ENCODE results near the gene ANXA5. TPM values are rescaled to one million over a fixed set of nuclear protein-coding genes. Genes with fewer than 3 reads are reported as not detected.

Gene ANXA5
- total RNA-seq, 2 donors from 2014 or later, result 243 to 278 TPM

DNA sequence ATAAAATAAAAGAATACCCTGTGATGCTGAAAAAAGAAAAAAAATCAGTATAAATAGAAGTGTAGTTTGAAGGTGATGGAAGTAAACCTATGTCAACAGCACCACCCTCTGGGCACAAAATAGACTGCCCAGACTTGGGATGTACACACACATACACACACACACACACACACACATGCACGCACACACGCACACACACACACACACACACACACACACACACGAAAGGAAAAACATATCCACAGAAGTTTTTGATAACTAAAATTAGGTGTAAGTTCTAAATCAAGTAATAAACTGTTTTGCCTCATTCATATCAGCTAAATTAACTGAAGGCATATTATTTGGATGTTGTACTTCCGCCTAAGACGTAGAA lies 40.5 kb downstream of the ANXA5 start:
- intact Hi-C loops (cut with DNase I), result loop anchor here (5.0 to 10.0 kb wide), 3 partner anchors 194 to 284 kb away; no protein-coding TSS in a partner anchor
- peak; percentile 76 to 87 for ATAC-seq
- DNase-seq, result peak; percentile 58

DNA sequence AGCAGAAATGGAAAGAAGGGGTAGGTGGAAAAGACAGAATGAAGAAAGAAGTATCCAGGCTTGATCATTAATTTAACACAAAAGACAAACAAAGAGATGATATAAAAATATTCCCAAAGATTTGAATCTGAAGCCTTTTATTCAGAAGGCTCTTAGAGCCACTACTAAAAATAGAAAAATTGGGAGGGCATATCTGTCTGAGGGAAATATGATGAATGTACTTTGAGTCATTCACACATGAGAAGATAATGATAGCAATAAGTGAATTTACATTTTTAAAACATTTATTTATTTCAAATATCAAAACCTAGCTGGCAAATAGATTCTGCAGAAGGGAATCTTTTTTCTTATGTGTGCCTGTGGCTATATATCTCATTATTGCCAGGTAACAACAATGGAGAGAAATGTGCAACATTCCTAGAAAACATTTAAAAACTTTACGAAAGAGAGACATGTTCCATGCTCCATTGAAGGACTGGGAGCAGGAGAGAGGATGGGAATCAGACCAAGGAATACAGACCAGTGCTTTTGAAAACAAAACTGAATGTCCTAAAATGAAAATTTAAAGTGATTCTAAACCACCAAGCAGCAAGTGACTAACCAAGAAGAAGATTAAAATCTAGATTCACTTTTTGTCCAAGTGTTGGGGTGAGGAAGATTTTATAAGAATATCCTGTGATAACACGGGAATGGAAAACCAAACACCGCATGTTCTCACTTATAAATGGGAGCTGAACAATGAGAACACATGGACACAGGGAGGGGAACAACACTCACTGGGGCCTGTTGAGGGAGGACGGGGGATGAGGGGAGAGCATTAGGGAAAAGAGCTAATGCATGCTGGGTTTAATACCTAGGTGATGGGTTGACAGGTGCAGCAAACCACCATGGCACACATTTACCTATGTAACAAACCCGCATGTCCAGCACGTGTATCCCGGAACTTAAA lies 41.2 kb downstream of the ANXA5 start:
- ATAC-seq (peak in 1 of 2 donors; percentile 65), DNase-seq (no peak)
- intact Hi-C loops (cut with DNase I), result loop anchor here (5.0 to 10.0 kb wide), 3 partner anchors 193 to 283 kb away; no protein-coding TSS in a partner anchor

GRCh38 chr4:121654738-121655137 lies 42.0 kb downstream of the ANXA5 start:
- ATAC-seq, result no peak
- no peak for DNase-seq
- intact Hi-C loops (cut with DNase I), result loop anchor here (5.0 to 10.0 kb wide), 4 partner anchors 172 to 282 kb away; no protein-coding TSS in a partner anchor

GRCh38 chr4:121653986-121654385 lies 42.8 kb downstream of the ANXA5 start:
- no peak for ATAC-seq
- no peak for DNase-seq
- intact Hi-C loops (cut with DNase I), result loop anchor here (5.0 to 10.0 kb wide), 2 partner anchors 172 to 279 kb away; no protein-coding TSS in a partner anchor

- intact Hi-C loops (cut with DNase I), result loop anchor here (5.0 to 10.0 kb wide), 2 partner anchors 171 to 278 kb away; no protein-coding TSS in a partner anchor
- no peak for DNase-seq
- ATAC-seq, result no peak
Observed at GRCh38 chr4:121653214-121653613, 43.6 kb downstream of the ANXA5 start.

DNA sequence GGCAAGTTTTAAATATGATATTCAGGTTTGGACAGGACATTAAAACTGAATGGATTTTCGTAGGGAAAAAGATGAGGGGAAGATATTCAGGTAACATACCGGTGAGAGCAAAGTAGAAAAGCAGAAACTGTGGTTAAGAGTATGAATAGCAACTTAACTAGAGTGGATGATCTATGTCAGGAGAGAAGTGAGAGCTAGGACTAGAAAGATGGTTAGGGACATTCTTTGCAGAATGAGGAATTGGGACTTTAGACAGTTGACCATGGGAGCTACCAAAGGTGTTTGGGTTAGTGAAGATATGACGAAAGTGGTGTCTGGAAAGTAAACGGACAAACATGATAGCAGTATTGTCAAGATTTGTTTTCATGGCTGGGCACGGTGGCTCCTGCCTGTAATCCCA lies 45.2 kb downstream of the ANXA5 start:
- DNase-seq (no peak), ATAC-seq (no peak)
- intact Hi-C loops (cut with DNase I), result loop anchor here (5.0 to 10.0 kb wide), 2 partner anchors 169 to 277 kb away; no protein-coding TSS in a partner anchor

GRCh38 chr4:121650741-121651140 lies 46.0 kb downstream of the ANXA5 start:
- ATAC-seq, result no peak
- intact Hi-C loops (cut with DNase I), result loop anchor here (5.0 to 10.0 kb wide), 2 partner anchors 168 to 276 kb away; no protein-coding TSS in a partner anchor
- DNase-seq, result no peak

DNA sequence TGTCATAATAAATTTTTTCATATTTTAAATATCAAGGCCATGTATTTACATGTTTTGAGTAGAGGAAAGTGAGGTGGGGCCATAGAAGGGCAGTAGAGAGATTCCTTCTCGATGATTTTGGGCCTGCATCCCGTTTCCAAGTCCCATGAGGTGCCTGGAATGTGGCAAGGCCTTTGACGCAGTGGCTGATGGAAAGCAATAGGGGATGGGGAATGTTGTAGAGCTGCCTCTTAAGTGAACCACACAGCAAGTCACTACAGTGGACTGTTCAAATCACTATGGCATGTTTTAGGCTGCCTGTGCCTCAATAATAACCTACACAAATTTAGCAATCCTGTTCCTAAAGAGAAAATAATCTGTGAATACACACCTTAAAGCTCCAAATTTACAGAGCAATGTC lies 48.3 kb downstream of the ANXA5 start:
- DNase-seq (peak; percentile 18), ATAC-seq (peak; percentile 18 to 67)
- intact Hi-C loops (cut with DNase I), result no loop called here

DNA sequence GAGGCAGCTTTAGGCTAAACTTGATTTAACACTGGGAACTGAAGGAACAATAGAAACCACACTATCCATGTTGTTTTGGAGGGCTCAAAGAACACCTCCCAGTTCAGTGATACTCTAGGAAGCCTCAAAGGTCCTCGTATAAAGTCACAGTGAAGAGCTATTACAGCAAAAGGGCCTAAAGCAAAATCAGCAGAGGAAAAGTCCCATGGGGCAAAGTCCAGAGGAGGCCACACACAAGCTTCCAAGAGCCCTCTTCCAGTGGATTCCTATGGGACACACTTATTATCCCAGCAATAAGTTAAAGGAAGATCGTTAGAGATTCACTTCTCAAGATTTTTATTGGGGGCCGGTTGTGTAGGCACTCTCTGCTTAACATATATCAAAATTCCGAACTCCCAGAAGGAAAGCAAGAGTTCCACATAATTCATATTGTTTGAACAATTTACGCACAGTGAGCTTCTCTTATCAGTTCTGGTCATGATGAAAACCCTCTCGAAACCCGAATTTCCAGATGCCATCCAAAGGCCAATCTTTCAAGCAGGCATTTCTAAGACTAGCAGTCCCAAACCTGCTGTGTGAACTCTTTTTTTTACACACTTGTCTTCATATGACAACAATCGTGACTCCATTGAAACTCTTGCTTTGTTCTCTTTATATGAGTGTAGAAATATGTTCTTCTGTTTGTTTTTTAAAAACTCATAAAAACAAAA lies 53.7 kb downstream of the ANXA5 start:
- ATAC-seq (no peak), DNase-seq (no peak)
- intact Hi-C loops (cut with DNase I), result no loop called here

DNA sequence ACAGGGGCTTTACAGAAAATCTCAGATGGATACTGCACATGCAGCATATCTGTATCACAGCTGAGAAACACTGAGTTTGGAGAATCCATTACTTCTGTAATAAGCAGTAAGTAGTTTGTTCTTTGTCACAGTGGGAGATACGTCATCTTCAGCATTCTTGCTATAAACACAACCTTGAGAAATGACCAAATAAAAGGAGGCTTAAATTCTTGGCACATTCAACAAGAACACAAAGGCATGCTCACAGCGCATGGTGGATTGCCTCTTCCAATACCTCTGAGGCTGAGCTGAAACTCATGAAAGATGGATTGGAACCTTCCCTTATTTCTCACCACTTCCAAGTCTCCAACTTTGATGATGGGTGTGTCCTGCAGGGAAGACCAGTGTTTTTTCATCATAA lies 54.5 kb downstream of the ANXA5 start:
- no peak for DNase-seq
- intact Hi-C loops (cut with DNase I), result no loop called here
- ATAC-seq, result no peak

- intact Hi-C loops (cut with DNase I), result no loop called here
- ATAC-seq (no peak), DNase-seq (no peak)
Observed at GRCh38 chr4:121633653-121634052, 63.1 kb downstream of the ANXA5 start.

GRCh38 chr4:121632636-121633035 lies 64.1 kb downstream of the ANXA5 start:
- DNase-seq (no peak), ATAC-seq (no peak)
- intact Hi-C loops (cut with DNase I), result no loop called here

Other genes with a start within 250 kb of the ANXA5 start
- gene SMIM43, start 68.2 kb upstream of the ANXA5 start, total RNA-seq, result not detected
- 10 to 100 TPM; 11.0 to 15.1 TPM for gene EXOSC9, start 104.3 kb upstream of the ANXA5 start, total RNA-seq
- 1 to 10 TPM in 1 of 2 donors, under 1 TPM in 1; 0.26 to 1.7 TPM for gene CCNA2, start 126.9 kb upstream of the ANXA5 start, total RNA-seq
- gene BBS7, start 173.5 kb upstream of the ANXA5 start, total RNA-seq, result 1 to 10 TPM; 8.0 to 9.4 TPM

All from left cardiac atrium (tissue), 4 donors.